MM.1S (cell line): ENCODE measurements around the gene FAM50A.

Experiments
- DNase-seq: peaks from one replicate; pipeline ENCODE4 v3.0.0-alpha.2; 2015
- H2AFZ ChIP-seq: fragments of 300-600 bp; sonication (generic); 2 replicates; pipeline ENCODE4 v1.6.0; 2016; ENCODE audit warnings: antibody characterized with exemption, low read length
- H3F3A ChIP-seq: fragments of 300-600 bp; sonication (generic); 2 replicates; pipeline ENCODE4 v1.6.1; 2016; ENCODE audit warnings: mild to moderate bottlenecking, antibody characterized with exemption, low read length, moderate library complexity, mixed read lengths; ENCODE audit not compliant: insufficient read depth
- H3K27ac ChIP-seq: fragments of 300-600 bp; sonication (generic); 2 replicates; pipeline ENCODE4 v1.5.1; 2016; ENCODE audit warnings: mild to moderate bottlenecking, low read length
- H3K27me3 ChIP-seq: fragments of 300-600 bp; sonication (generic); replicated peaks from 2 replicates; pipeline ENCODE4 v1.6.0; 2016; ENCODE audit warnings: low read length; ENCODE audit not compliant: insufficient read depth
- H3K36me3 ChIP-seq: fragments of 300-600 bp; sonication (generic); replicated peaks from 2 replicates; pipeline ENCODE4 v1.6.1; 2016; ENCODE audit warnings: mild to moderate bottlenecking, low read length, mixed read lengths; ENCODE audit not compliant: insufficient read depth
- H3K4me1 ChIP-seq: fragments of 300-600 bp; sonication (generic); 2 replicates; pipeline ENCODE4 v1.6.1; 2016; ENCODE audit warnings: low read length, mixed read lengths
- H3K4me2 ChIP-seq: fragments of 300-600 bp; sonication (generic); 2 replicates; pipeline ENCODE4 v1.6.0; 2016; ENCODE audit warnings: low read depth, low read length
- H3K4me3 ChIP-seq: fragments of 300-600 bp; sonication (generic); 2 replicates; pipeline ENCODE4 v1.5.1; 2016; ENCODE audit warnings: low read length, mixed read lengths
- H3K79me2 ChIP-seq: fragments of 300-600 bp; sonication (generic); 2 replicates; pipeline ENCODE4 v1.6.1; 2016; ENCODE audit warnings: mixed run types, low read length, mixed read lengths
- H3K9ac ChIP-seq: fragments of 300-600 bp; sonication (generic); 2 replicates; pipeline ENCODE4 v1.6.1; 2016; ENCODE audit warnings: low read length, mixed read lengths
- H3K9me2 ChIP-seq: fragments of 300-600 bp; sonication (generic); replicated peaks from 2 replicates; pipeline ENCODE4 v1.6.1; 2016; ENCODE audit warnings: mild to moderate bottlenecking, low read length, mixed read lengths; ENCODE audit not compliant: insufficient read depth
- H3K9me3 ChIP-seq: fragments of 300-600 bp; sonication (generic); replicated peaks from 2 replicates; pipeline ENCODE4 v1.6.1; 2016; ENCODE audit warnings: mild to moderate bottlenecking, low read length, mixed read lengths; ENCODE audit not compliant: insufficient read depth
- H4K20me1 ChIP-seq: fragments of 300-600 bp; sonication (generic); 2 replicates; pipeline ENCODE4 v1.6.1; 2016; ENCODE audit warnings: mild to moderate bottlenecking, low read length, moderate library complexity, mixed read lengths; ENCODE audit not compliant: insufficient read depth
- EZH2 ChIP-seq: fragments of 300-600 bp; sonication (generic); optimal IDR thresholded peaks from 2 replicates; pipeline ENCODE3; 2017; ENCODE audit warnings: low read depth, mild to moderate bottlenecking, antibody characterized with exemption, low read length, mixed read lengths
- EZH2phosphoT487 ChIP-seq: fragments of 300-600 bp; sonication (generic); IDR thresholded peaks from 2 replicates; pipeline ENCODE4 v1.6.1; 2018; ENCODE audit warnings: antibody characterized with exemption, low read length
- TF ChIP-seq, protein P1 (sequence below): fragments of 300-600 bp; sonication (generic); IDR thresholded peaks from 2 replicates; pipeline ENCODE4 v1.5.1; 2016; ENCODE audit warnings: antibody characterized with exemption, low read length, mixed read lengths

Gene FAM50A

DNA sequence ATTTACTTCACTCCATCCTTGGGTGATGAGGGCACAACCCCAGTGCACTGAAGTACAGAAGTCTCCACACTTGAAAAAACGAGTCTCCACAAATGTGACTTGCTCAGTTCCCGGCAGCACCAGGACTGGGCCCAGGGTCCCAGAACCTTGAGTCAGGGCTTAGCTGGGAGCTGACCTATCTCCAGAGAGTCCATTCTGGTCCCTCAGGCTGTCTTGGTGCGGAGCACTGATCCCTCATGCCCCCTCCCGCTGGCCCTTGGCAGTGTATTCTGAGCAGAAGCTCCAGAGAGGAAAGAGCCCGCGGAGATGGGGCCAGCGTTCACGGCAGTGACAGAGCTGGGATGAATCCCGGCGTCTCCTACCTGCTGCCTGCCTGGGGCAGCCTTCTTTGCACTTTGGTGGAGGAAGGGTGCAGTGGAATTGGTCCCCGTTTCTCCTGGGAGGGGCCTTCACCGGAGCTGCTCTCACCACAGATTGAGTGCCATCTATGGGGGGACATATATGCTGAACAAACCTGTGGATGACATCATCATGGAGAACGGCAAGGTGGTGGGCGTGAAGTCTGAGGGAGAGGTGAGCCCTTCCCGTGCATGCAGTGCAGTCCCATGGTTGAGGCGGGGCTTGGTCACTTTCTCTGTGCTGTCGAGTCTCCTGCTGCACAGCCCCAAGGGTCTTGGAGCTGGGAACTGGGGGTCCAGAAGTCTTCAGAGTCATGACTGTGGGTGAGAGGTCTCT is 3.2 kb upstream of the FAM50A start:
- Histone ChIP-seq H3K27me3 (no peaks in the 10 kb centered on the region), H3K4me1 (0 out of 2 replicates have a peak, but pooled peaks cover 7% of the 10 kb centered on the region), H3K9ac (no peak overlapping the region), H3F3A (peaks cover 8% of the 10 kb centered on the region), H3K9me2 (no peaks in the 10 kb centered on the region), H3K4me2 (no peak overlapping the region), H3K36me3 (no peaks in the 10 kb centered on the region), H3K27ac (no peak overlapping the region), H3K79me2 (peaks cover 47% of the 10 kb centered on the region), H4K20me1 (no peaks in the 10 kb centered on the region), H3K4me3 (no peak overlapping the region), H3K9me3 (no peaks in the 10 kb centered on the region), H2AFZ (no peak overlapping the region)
- DNase-seq, result no peak
- TF ChIP-seq, protein P1, sequence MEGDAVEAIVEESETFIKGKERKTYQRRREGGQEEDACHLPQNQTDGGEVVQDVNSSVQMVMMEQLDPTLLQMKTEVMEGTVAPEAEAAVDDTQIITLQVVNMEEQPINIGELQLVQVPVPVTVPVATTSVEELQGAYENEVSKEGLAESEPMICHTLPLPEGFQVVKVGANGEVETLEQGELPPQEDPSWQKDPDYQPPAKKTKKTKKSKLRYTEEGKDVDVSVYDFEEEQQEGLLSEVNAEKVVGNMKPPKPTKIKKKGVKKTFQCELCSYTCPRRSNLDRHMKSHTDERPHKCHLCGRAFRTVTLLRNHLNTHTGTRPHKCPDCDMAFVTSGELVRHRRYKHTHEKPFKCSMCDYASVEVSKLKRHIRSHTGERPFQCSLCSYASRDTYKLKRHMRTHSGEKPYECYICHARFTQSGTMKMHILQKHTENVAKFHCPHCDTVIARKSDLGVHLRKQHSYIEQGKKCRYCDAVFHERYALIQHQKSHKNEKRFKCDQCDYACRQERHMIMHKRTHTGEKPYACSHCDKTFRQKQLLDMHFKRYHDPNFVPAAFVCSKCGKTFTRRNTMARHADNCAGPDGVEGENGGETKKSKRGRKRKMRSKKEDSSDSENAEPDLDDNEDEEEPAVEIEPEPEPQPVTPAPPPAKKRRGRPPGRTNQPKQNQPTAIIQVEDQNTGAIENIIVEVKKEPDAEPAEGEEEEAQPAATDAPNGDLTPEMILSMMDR, result no peak
- no peak for TF ChIP-seq EZH2phosphoT487
- TF ChIP-seq EZH2, result no peak

DNA sequence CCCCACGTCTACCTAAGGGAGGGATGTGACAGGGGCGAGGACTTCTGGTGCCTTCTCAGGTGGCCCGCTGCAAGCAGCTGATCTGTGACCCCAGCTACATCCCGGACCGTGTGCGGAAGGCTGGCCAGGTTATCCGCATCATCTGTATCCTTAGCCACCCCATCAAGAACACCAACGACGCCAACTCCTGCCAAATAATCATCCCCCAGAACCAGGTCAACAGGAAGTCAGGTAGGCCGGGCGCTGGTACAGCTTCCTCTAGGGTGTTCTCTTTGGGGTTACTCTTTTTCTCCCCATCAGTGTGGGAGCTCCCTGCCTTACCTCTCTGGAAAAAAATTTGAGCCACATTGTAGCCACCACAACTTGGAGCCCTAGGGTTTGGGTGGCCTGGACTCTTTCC is 2.4 kb upstream of the FAM50A start:
- no peak for DNase-seq
- Histone ChIP-seq H3F3A (peaks cover 8% of the 10 kb centered on the region), H3K9me3 (no peaks in the 10 kb centered on the region), H3K4me3 (no peak overlapping the region), H4K20me1 (no peaks in the 10 kb centered on the region), H3K36me3 (no peaks in the 10 kb centered on the region), H3K79me2 (peaks cover 53% of the 10 kb centered on the region), H3K27ac (no peak overlapping the region), H3K9ac (no peak overlapping the region), H2AFZ (no peak overlapping the region), H3K27me3 (no peaks in the 10 kb centered on the region), H3K4me1 (0 out of 2 replicates have a peak, but pooled peaks cover 7% of the 10 kb centered on the region), H3K9me2 (no peaks in the 10 kb centered on the region), H3K4me2 (no peak overlapping the region)
- TF ChIP-seq, protein P1, result no peak
- TF ChIP-seq EZH2phosphoT487, result no peak
- TF ChIP-seq EZH2, result no peak

DNA sequence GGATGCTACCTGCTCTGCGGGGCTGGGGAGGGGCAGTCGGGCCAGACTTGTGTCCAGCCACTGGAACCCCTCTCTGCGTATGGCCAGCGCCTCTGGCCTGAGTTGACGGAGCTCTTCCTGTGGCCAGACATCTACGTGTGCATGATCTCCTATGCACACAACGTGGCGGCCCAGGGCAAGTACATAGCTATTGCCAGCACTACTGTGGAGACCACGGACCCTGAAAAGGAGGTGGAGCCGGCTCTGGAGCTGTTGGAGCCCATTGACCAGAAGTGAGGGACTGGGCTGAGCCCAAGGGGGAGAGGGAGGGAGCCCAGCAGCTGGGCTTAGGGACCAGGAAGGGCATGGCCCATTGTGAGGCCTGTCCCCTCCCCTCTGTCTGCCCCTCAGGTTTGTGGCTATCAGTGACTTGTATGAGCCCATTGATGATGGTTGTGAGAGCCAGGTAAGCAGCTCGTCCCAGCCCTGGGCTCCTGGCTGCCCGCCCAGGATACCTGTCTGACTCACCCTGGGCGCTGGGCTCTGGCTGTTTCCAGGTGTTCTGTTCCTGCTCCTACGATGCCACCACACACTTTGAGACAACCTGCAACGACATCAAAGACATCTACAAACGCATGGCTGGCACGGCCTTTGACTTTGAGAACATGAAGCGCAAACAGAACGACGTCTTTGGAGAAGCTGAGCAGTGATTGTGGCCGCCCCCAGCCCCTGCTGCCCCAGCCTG is 1.8 kb upstream of the FAM50A start:
- no peak for DNase-seq
- H3K9me3 ChIP-seq, result no peaks in the 10 kb centered on the region
- H4K20me1 ChIP-seq, result no peaks in the 10 kb centered on the region
- no peak overlapping the region for H2AFZ ChIP-seq
- no peaks in the 10 kb centered on the region for H3K9me2 ChIP-seq
- no peak overlapping the region for H3K4me2 ChIP-seq
- TF ChIP-seq EZH2phosphoT487 (no peak), EZH2 (no peak)
- TF ChIP-seq, protein P1, result no peak
- peaks cover 8% of the 10 kb centered on the region for H3F3A ChIP-seq
- no peak overlapping the region for H3K4me3 ChIP-seq
- H3K27me3 ChIP-seq, result no peaks in the 10 kb centered on the region
- H3K9ac ChIP-seq, result no peak overlapping the region
- H3K27ac ChIP-seq, result no peak overlapping the region
- peaks cover 51% of the 10 kb centered on the region for H3K79me2 ChIP-seq
- H3K36me3 ChIP-seq, result no peaks in the 10 kb centered on the region
- H3K4me1 ChIP-seq, result 0 out of 2 replicates have a peak, but pooled peaks cover 7% of the 10 kb centered on the region
